Endothelial cell of umbilical vein (primary cell): Measurements from ENCODE around the gene ZNF385C.

Experiments used
- FOS ChIP-seq: IDR thresholded peaks from 2 replicates; pipeline ENCODE4 v1.6.1; 2011; ENCODE audit warnings: mild to moderate bottlenecking, low read length, moderate library complexity, borderline replicate concordance; ENCODE audit not compliant: insufficient read depth
- JUN ChIP-seq: IDR thresholded peaks from 2 replicates; pipeline ENCODE4 v1.6.1; 2011; ENCODE audit warnings: borderline replicate concordance, low read depth; ENCODE audit not compliant: insufficient read length, insufficient read depth
- MAX ChIP-seq: IDR thresholded peaks from 2 replicates; pipeline ENCODE4 v1.6.1; 2011; ENCODE audit not compliant: insufficient read depth, insufficient read length
- MYC ChIP-seq: IDR thresholded peaks from one replicate; pipeline ENCODE4 v1.6.1; 2011; ENCODE audit warnings: mild to moderate bottlenecking, low read depth, low read length
- POLR2A ChIP-seq: IDR thresholded peaks from 2 replicates; pipeline ENCODE4 v1.6.1; 2012; ENCODE audit warnings: low read depth, mild to moderate bottlenecking, control low read depth, low read length
- TF ChIP-seq, protein P1 (sequence below), 2 donors: IDR thresholded peaks; 1 replicate in 1 of 2; 2 replicates in 1 of 2; pipeline ENCODE4 v1.5.1; 2011; ENCODE audit warnings: low read length in 2 of 2, mild to moderate bottlenecking in 2 of 2, moderate library complexity in 2 of 2, control low read depth in 1 of 2, inconsistent platforms in 1 of 2, low read depth in 1 of 2; ENCODE audit not compliant: insufficient read depth in 1 of 2; ENCODE audit errors: extremely low read depth in 1 of 2

- TF ChIP-seq POLR2A (no peak), FOS (no peak), MAX (no peak), MYC (no peak), JUN (no peak)
- TF ChIP-seq, protein P1, sequence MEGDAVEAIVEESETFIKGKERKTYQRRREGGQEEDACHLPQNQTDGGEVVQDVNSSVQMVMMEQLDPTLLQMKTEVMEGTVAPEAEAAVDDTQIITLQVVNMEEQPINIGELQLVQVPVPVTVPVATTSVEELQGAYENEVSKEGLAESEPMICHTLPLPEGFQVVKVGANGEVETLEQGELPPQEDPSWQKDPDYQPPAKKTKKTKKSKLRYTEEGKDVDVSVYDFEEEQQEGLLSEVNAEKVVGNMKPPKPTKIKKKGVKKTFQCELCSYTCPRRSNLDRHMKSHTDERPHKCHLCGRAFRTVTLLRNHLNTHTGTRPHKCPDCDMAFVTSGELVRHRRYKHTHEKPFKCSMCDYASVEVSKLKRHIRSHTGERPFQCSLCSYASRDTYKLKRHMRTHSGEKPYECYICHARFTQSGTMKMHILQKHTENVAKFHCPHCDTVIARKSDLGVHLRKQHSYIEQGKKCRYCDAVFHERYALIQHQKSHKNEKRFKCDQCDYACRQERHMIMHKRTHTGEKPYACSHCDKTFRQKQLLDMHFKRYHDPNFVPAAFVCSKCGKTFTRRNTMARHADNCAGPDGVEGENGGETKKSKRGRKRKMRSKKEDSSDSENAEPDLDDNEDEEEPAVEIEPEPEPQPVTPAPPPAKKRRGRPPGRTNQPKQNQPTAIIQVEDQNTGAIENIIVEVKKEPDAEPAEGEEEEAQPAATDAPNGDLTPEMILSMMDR (IDR thresholded peaks at IDR 0.05; ENCODE audit: extremely low read depth in 1 of 2, insufficient read depth in 1 of 2, low read depth in 1 of 2, low read length in 2 of 2) = no peak
These were observed 89.1 kb downstream of the ZNF385C start for GRCh38 chr17:42009170-42009569.
